A549 (cell line): ENCODE data around the gene KCND1.

Source experiments
- RAD21 ChIP-seq, 2 experiments: fragments of >200 bp in 1 of 2; sonication (Bioruptor Twin) in 1 of 2; formaldehyde crosslinking in 1 of 2; IDR thresholded peaks in 1 of 2; conservative IDR thresholded peaks in 1 of 2; 2 replicates in 1 of 2; 3 replicates in 1 of 2; pipeline ENCODE4 v1.6.1; 2012 to 2018; ENCODE audit warnings: inconsistent platforms in 1 of 2
- SMC3 ChIP-seq: fragments of >200 bp; sonication (Bioruptor Twin); formaldehyde crosslinking; IDR thresholded peaks from 3 replicates; pipeline ENCODE4 v1.6.1; 2018; ENCODE audit warnings: inconsistent platforms

DNA sequence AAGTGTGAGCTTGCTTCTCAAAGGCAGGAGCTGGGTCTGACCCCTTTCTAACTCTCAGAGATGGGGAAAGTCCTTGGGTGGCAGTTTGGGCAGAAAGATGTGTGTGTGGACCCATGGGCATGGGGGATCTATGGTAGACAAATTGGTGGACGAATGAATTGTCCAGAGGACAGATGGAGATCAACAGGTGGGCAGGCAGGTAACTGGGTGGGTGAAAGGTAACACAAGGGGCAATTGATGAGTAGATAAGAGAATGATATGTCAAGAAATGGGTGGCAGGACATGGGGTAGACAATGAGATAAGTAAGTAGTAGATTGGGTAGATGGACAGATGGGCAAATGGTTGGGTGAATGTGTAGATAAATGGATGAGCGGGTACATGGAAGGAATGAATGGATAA lies 2.9 kb upstream of the KCND1 start:
- TF ChIP-seq RAD21 (conservative IDR thresholded peaks at IDR 0.05 in 1 of 2, IDR thresholded peaks at IDR 0.05 in 1 of 2), result no peak
- TF ChIP-seq SMC3, result no peak
